Kasumi-1 (cell line): ENCODE results near the gene MRPL44.

Experiments
- DNase-seq, 2 experiments: peaks; one replicate each; lab custom pipeline; 2025; lab: John Stamatoyannopoulos, UW

Gene MRPL44

GRCh38 chr2:224009605-224010315 lies 52.5 kb downstream of the MRPL44 start:
- DNase-seq, result no peak

- DNase-seq, result no peak
Observed at GRCh38 chr2:224011837-224012236, 54.6 kb downstream of the MRPL44 start.

- DNase-seq, result no peak
Observed at GRCh38 chr2:224014336-224014735, 57.1 kb downstream of the MRPL44 start.

- DNase-seq, result no peak
Observed at GRCh38 chr2:224016963-224017362, 59.7 kb downstream of the MRPL44 start.
